Measurements from ENCODE around the gene WNT3.

Gene WNT3

DNA sequence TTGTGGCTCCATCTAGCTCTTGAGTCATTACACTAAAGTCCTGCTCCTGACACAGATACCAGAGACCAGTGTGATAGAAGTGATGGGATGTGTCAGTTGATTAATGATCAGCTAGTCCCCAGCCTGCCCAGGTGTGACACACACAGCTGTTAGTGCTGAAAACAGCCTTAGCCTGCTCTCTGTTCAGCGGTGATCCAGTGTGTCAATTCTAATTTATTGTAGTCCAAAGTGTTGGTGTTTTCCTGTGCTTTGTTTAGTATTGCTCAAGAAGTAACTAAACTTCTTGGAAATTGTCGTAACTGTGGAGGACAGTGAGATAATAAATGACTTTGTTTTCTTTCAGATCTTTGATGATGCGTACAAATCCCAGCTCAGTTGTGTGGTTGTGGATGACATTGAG, 92.3 kb downstream of the WNT3 start:
- DNase-seq, result no peak

DNA sequence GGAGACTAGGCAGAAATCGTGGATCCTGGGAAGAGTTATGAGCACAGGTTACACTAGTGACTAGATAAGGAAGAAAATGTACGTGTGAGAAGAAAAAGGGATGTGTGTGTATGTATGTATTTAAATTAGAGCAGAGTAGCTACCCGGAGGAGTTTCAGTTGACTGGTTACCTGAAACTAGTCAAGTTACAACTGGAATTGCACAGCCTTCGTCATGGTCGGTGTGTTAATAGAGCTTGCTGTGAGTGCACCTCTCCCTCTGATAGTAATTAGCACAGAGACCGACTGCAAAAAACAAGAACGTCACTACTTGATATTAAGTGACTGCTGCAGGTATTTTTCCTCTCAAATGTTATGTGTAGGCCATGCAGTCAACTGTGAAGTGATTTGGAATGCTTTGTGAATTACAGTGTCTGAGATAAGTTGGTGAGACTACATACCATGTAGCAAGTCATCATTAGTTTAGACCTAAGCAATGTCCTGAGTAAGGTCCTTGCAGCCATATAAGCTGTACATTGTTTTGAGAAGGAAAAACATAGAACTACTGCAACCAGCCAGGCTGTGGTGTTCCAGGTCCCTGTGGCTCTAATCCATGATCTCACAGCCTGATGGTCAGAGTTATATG, 95.7 kb downstream of the WNT3 start:
- no peak for DNase-seq

DNA sequence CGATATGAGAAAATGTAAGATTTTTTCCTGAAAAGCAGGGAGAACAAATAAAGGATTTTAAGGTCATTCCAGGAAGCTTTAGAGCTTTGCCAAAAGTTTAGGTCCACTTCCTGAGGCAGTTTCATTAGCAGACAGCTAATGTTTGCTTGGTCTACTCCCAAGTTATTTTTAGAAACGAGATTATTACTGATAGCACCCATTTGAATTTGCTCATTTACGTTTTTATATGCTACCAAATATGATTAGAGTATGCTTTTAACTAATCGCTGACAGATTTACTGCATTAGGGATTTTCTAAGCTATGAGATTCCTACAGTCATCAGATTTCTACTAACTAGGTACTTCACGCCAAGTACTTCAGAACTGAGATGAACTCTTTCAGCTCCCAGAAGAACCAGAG, 98.1 kb downstream of the WNT3 start:
- DNase-seq, result no peak

DNA sequence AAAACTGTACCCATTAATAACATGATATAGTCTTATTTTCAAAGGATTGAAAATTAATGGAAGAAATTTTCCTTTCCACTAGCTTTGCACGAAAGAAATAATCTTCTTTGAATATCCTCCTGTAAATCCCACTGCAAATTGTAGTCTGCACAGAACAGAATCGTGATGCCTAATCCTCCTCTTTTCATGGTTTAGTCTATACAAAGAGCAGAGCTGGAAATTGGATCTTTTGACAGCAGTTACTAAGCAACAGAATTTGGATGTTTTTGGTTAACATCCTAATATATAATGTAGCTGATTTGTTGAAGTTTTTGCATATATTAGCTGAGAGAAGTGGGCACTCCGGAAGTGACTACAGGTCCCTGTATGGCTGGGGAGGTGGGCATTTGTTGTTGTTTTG, 98.6 kb downstream of the WNT3 start:
- no peak for DNase-seq

GRCh38 chr17:46717999-46718398, 100.5 kb downstream of the WNT3 start:
- no peak for DNase-seq

Data from SW 1271 (cell line).